Stomach (tissue), 4 donors: ENCODE measurements around the gene TMEM245.

Experiments used
- EP300 ChIP-seq: sonication (generic); formaldehyde crosslinking; IDR thresholded peaks from one replicate; pipeline ENCODE4 v1.6.1; 2017; ENCODE audit warnings: antibody characterized with exemption
- POLR2A ChIP-seq, 4 donors: fragments of 450-650 bp; IDR thresholded peaks; one replicate each; pipeline ENCODE4 v1.6.1; 2016; ENCODE audit warnings: antibody characterized with exemption in 4 of 4, control low read depth in 2 of 4, mild to moderate bottlenecking in 1 of 4, moderate library complexity in 1 of 4
- POLR2AphosphoS5 ChIP-seq, 3 donors: sonication (generic); formaldehyde crosslinking; IDR thresholded peaks; one replicate each; pipeline ENCODE4 v1.6.1; 2016; ENCODE audit warnings: antibody characterized with exemption in 3 of 3
- TF ChIP-seq, protein P1 (sequence below), 7 experiments: fragments of 450-650 bp in 4 of 7; fragments of 200-600 bp in 3 of 7; sonication (generic) in 3 of 7; IDR thresholded peaks; one replicate each; pipeline ENCODE4 v1.5.1; 2016 to 2019; ENCODE audit warnings: antibody characterized with exemption in 7 of 7, control low read depth in 2 of 7, mild to moderate bottlenecking in 1 of 7

DNA sequence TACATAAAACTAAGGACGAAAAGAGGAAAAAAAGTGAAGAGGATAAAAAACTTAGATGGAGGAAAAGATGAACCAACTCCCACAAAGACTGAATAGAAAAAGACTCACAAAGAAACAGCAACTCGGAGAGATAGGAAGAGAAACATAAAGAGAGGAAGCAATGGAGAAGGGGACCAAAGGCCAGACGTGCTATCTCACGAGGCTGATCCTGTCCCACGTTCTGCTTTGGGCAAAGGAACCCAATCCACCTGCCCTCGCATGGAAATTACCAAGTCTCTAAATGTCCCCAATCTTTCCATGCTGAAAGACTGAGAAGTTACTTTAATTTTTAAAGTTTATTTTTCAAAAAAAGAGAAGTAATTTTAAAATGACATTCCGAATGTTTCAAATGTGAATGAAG is 36.6 kb downstream of the TMEM245 start:
- TF ChIP-seq EP300, result no peak
- no peak for TF ChIP-seq POLR2A (IDR thresholded peaks at IDR 0.05)
- TF ChIP-seq, protein P1, sequence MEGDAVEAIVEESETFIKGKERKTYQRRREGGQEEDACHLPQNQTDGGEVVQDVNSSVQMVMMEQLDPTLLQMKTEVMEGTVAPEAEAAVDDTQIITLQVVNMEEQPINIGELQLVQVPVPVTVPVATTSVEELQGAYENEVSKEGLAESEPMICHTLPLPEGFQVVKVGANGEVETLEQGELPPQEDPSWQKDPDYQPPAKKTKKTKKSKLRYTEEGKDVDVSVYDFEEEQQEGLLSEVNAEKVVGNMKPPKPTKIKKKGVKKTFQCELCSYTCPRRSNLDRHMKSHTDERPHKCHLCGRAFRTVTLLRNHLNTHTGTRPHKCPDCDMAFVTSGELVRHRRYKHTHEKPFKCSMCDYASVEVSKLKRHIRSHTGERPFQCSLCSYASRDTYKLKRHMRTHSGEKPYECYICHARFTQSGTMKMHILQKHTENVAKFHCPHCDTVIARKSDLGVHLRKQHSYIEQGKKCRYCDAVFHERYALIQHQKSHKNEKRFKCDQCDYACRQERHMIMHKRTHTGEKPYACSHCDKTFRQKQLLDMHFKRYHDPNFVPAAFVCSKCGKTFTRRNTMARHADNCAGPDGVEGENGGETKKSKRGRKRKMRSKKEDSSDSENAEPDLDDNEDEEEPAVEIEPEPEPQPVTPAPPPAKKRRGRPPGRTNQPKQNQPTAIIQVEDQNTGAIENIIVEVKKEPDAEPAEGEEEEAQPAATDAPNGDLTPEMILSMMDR (IDR thresholded peaks at IDR 0.05), result no peak
- TF ChIP-seq POLR2AphosphoS5 (IDR thresholded peaks at IDR 0.05), result no peak
